A549 (cell line): Measurements from ENCODE around the gene IFT88.

ENCODE experiments used
- CEBPB ChIP-seq, 2 experiments: fragments of >200 bp in 1 of 2; sonication (Bioruptor Twin) in 1 of 2; formaldehyde crosslinking in 1 of 2; IDR thresholded peaks; 2 replicates each; pipeline ENCODE4 v1.6.1; 2012 to 2016
- CTCF ChIP-seq: fragments of >200 bp; sonication (Bioruptor Twin); formaldehyde crosslinking; IDR thresholded peaks from 3 replicates; pipeline ENCODE4 v1.5.1; 2016
- EHMT2 ChIP-seq: fragments of 200-600 bp; sonication (generic); IDR thresholded peaks from 2 replicates; pipeline ENCODE4 v1.6.1; 2016; ENCODE audit warnings: antibody characterized with exemption, low read depth, mild to moderate bottlenecking, moderate library complexity
- ELK1 ChIP-seq: fragments of 150-350 bp; IDR thresholded peaks from 2 replicates; pipeline ENCODE4 v1.6.1; 2014; ENCODE audit warnings: low read depth, mild to moderate bottlenecking, low read length
- EP300 ChIP-seq, 2 experiments: fragments of >200 bp; sonication (Bioruptor Twin); formaldehyde crosslinking; IDR thresholded peaks; 2 replicates in 1 of 2; 3 replicates in 1 of 2; pipeline ENCODE4 v1.6.1; 2016 to 2017
- HDAC2 ChIP-seq: fragments of 200-600 bp; sonication (generic); IDR thresholded peaks from 2 replicates; pipeline ENCODE4 v1.6.1; 2016
- JUN ChIP-seq, 2 experiments: fragments of >200 bp; sonication (Bioruptor Twin); formaldehyde crosslinking; IDR thresholded peaks; 2 replicates in 1 of 2; 3 replicates in 1 of 2; pipeline ENCODE4 v1.6.1; 2016 to 2017
- NFE2L2 ChIP-seq: fragments of 150-350 bp; conservative IDR thresholded peaks from 2 replicates; pipeline ENCODE4 v1.6.1; 2014; ENCODE audit warnings: low read length
- POLR2A ChIP-seq: IDR thresholded peaks from 2 replicates; pipeline ENCODE4 v1.6.1; 2012; ENCODE audit warnings: mild to moderate bottlenecking, low read length
- REST ChIP-seq: fragments of 200-600 bp; sonication (generic); IDR thresholded peaks from 2 replicates; pipeline ENCODE4 v1.6.1; 2016; ENCODE audit warnings: antibody characterized with exemption, mild to moderate bottlenecking, moderate library complexity
- SMC3 ChIP-seq: fragments of >200 bp; sonication (Bioruptor Twin); formaldehyde crosslinking; IDR thresholded peaks from 3 replicates; pipeline ENCODE4 v1.6.1; 2018; ENCODE audit warnings: inconsistent platforms
- SREBF2 ChIP-seq: fragments of 450-650 bp; IDR thresholded peaks from 2 replicates; pipeline ENCODE4 v1.6.1; 2014; ENCODE audit warnings: mild to moderate bottlenecking, moderate library complexity

- TF ChIP-seq HDAC2 (no peak), POLR2A (no peak), REST (no peak), EP300 (IDR thresholded peaks at IDR 0.05) (no peak), CTCF (no peak), JUN (IDR thresholded peaks at IDR 0.05) (no peak), SREBF2 (no peak), SMC3 (no peak), EHMT2 (no peak), NFE2L2 (no peak), CEBPB (IDR thresholded peaks at IDR 0.05) (no peak), ELK1 (no peak)
Measured at GRCh38 chr13:20573186-20573585, 6.2 kb downstream of the IFT88 start.
